Omental fat pad (tissue), 4 donors: ENCODE data around the gene SLC12A8. TPM values are rescaled to one million over a fixed set of nuclear protein-coding genes. Genes with fewer than 3 reads are reported as not detected.

ENCODE experiments used
- ATAC-seq: fragments of 150-250 bp; one replicate; pipeline ENCODE4 v1.9.1; 2016; ENCODE audit warnings: mild to moderate bottlenecking, moderate library complexity; ENCODE audit not compliant: low FRiP score
- DNase-seq: peaks from one replicate; pipeline ENCODE4 v3.0.0-alpha.2; 2019; ENCODE audit warnings: low spot score
- total RNA-seq, 4 donors: library from RNA; depleted of rRNA; stranded (reverse); fragments of >200 nt; gene quantifications; one replicate each; pipeline ENCODE4 v1.1.0, GENCODE V29; 2016
- TF ChIP-seq, protein P1 (sequence below), 3 donors: fragments of 450-650 bp; IDR thresholded peaks; one replicate each; pipeline ENCODE4 v1.5.1; 2016 to 2017; ENCODE audit warnings: antibody characterized with exemption in 3 of 3, mild to moderate bottlenecking in 3 of 3, moderate library complexity in 2 of 3

The SLC12A8 gene
- total RNA-seq, 4 donors from 2014 or later, result 2.6 to 65.3 (median 8.7) TPM; not detected in 1

DNA sequence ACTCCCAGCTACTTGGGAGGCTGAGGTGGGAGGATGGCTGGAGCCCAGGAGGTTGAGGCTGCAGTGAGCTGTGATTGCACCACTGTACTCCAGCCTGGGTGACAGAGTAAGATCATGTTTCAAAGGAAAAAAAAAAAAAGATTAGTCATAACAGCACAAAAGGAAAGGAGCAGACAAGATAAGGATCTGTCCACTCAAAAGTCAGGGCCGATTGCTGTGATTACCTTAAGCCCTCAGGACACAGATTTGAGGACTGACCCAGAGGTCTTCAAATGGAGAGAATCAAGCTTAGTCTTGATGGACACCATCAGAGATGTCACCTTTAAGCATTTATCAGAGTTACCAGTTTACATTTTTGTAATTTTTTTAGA, 132.9 kb downstream of the SLC12A8 start:
- TF ChIP-seq, protein P1, sequence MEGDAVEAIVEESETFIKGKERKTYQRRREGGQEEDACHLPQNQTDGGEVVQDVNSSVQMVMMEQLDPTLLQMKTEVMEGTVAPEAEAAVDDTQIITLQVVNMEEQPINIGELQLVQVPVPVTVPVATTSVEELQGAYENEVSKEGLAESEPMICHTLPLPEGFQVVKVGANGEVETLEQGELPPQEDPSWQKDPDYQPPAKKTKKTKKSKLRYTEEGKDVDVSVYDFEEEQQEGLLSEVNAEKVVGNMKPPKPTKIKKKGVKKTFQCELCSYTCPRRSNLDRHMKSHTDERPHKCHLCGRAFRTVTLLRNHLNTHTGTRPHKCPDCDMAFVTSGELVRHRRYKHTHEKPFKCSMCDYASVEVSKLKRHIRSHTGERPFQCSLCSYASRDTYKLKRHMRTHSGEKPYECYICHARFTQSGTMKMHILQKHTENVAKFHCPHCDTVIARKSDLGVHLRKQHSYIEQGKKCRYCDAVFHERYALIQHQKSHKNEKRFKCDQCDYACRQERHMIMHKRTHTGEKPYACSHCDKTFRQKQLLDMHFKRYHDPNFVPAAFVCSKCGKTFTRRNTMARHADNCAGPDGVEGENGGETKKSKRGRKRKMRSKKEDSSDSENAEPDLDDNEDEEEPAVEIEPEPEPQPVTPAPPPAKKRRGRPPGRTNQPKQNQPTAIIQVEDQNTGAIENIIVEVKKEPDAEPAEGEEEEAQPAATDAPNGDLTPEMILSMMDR (IDR thresholded peaks at IDR 0.05), result no peak
- no peak for DNase-seq
- ATAC-seq, result no peak

DNA sequence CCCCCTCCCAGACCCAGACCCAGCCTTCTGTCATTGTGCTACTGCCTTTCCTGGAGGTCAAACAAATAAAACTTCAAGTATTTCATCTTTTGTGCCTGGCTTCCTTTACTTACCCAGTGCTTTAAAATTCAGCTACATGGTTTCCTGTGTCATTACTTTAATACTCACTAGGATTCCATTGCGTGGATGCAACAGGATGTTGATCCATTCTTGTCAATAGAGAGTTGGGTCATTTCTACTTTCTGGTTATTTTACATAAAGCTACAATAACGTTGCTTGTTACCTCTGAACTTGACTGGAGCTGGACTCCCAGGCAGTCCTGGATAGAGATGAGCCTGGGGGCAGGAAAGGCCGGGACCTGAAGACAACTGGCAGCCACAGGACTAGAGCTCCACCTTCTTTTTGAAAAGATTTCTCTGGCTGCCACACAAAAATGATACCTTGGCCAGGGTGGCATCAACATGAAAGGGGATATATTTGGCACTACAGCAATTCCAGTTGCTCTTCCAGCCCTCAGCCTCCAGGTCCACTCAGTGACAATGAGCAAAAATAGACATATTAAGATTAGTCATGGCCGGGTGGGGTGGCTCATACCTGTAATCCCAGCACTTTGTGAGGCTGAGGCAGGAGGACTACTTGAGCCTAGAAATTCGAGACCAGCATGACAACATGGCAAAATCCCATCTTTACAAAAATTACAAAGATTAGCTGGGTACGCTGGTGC, 133.4 kb downstream of the SLC12A8 start:
- TF ChIP-seq, protein P1 (IDR thresholded peaks at IDR 0.05), result no peak
- DNase-seq (no peak), ATAC-seq (no peak)

DNA sequence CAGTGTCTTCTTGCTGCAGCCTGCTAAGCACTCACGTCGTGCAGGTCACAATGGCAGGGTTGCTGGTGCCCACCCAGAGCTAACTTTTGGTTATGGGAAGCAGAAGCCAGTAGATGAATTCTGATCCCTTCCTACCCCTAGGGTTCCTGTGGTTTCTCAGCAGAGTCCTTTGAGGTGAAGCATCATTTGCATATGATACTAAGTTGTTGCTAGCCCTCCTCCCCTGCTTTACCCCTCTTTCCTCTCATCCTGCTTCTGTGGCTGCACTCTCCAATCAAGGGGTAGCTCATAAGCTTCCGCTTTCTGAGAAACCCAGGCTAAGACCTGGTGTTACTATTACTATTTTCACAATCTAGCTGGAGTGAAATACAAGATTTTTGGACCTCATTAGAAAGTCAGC, 134.7 kb downstream of the SLC12A8 start:
- TF ChIP-seq, protein P1 (IDR thresholded peaks at IDR 0.05), result no peak
- DNase-seq (no peak), ATAC-seq (no peak)

- TF ChIP-seq, protein P1 (IDR thresholded peaks at IDR 0.05), result no peak
- ATAC-seq, result no peak
- no peak for DNase-seq
Measured at GRCh38 chr3:125076464-125076863, 136.1 kb downstream of the SLC12A8 start.

DNA sequence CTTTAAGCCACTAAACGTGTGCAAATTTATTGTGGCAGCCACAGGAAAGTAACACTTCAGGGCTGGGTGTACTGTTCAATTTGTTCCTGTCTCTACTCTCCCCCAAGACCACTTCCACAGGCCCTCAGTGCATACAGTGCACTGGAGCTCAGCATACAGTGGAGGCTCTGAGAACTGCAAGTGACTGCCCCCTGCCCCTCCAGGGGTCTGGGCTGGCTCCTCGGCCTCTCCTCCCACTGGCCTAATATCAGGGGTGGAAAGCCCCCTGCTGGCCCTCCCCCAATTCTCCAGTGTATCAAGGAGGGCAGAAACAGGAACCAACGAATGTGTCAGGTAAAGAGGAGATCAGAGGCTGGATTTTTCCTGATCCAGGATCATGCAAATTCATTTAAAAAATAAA, 136.8 kb downstream of the SLC12A8 start:
- ATAC-seq (no peak), DNase-seq (no peak)
- TF ChIP-seq, protein P1 (IDR thresholded peaks at IDR 0.05), result no peak

- no peak for DNase-seq
- TF ChIP-seq, protein P1 (IDR thresholded peaks at IDR 0.05), result no peak
- ATAC-seq, result no peak
Measured at GRCh38 chr3:125073390-125073905, 139.1 kb downstream of the SLC12A8 start.
